OCI-LY7 (cell line): ENCODE data around the gene HSD17B11. TPM values are rescaled to one million over a fixed set of nuclear protein-coding genes. Genes with fewer than 3 reads are reported as not detected.

ENCODE experiments used
- BruUV-seq: library from RNA; stranded (reverse); fragments of 400-500 nt; replicated peaks from 2 replicates; lab custom pipeline; 2021; lab: Mats Ljungman, UMichigan
- CTCF ChIA-PET: fragments of 300-600 bp; sonication (Branson Sonifier 250); formaldehyde crosslinking; loops from one replicate; lab custom pipeline; 2022; ENCODE audit warnings: antibody characterized with exemption; ENCODE audit not compliant: unreplicated experiment; lab: Charles Lee
- POLR2A ChIA-PET: fragments of 300-600 bp; sonication (Branson Sonifier 250); formaldehyde crosslinking; loops from one replicate; lab custom pipeline; 2022; ENCODE audit warnings: antibody characterized with exemption; lab: Charles Lee
- DNase-seq: peaks from one replicate; pipeline ENCODE4 v3.0.0-alpha.2; 2015; ENCODE audit warnings: low spot score
- H2AFZ ChIP-seq: fragments of 200-600 bp; sonication (generic), shearing (Covaris generic); 2 replicates; pipeline ENCODE4 v1.6.1; 2014; ENCODE audit warnings: mild to moderate bottlenecking, antibody characterized with exemption, low read length, moderate library complexity
- H3K27ac ChIP-seq: fragments of 200-600 bp; sonication (generic); 2 replicates; pipeline ENCODE4 v1.5.1; 2014; ENCODE audit warnings: mixed run types, low read depth, mild to moderate bottlenecking, moderate library complexity, low read length, inconsistent platforms; ENCODE audit not compliant: poor library complexity, severe bottlenecking
- H3K36me3 ChIP-seq: fragments of 200-600 bp; sonication (generic); 2 replicates; pipeline ENCODE4 v1.6.1; 2014; ENCODE audit warnings: mild to moderate bottlenecking, antibody characterized with exemption, low read length, moderate library complexity, mixed read lengths; ENCODE audit not compliant: insufficient read depth
- H3K4me1 ChIP-seq: fragments of 200-600 bp; sonication (generic); 2 replicates; pipeline ENCODE4 v1.5.1; 2014; ENCODE audit warnings: mild to moderate bottlenecking, low read length; ENCODE audit not compliant: insufficient read depth, poor library complexity, severe bottlenecking
- H3K4me2 ChIP-seq: fragments of 200-600 bp; sonication (generic); 2 replicates; pipeline ENCODE4 v1.6.1; 2014; ENCODE audit warnings: mild to moderate bottlenecking, low read length
- H3K4me3 ChIP-seq: fragments of 200-600 bp; sonication (generic); 2 replicates; pipeline ENCODE4 v1.5.1; 2014; ENCODE audit warnings: mild to moderate bottlenecking, low read depth, low read length; ENCODE audit not compliant: poor library complexity, severe bottlenecking
- H3K79me2 ChIP-seq: fragments of 200-600 bp; sonication (generic); 2 replicates; pipeline ENCODE4 v1.6.1; 2016; ENCODE audit warnings: low read depth, mild to moderate bottlenecking, low read length, moderate library complexity, mixed read lengths; ENCODE audit not compliant: insufficient read depth
- H3K9me2 ChIP-seq: fragments of 200-600 bp; sonication (generic); 2 replicates; pipeline ENCODE4 v1.6.1; 2016; ENCODE audit warnings: mild to moderate bottlenecking, low read length, mixed read lengths; ENCODE audit not compliant: insufficient read depth
- H3K9me3 ChIP-seq: fragments of 200-600 bp; sonication (generic); 2 replicates; pipeline ENCODE4 v1.6.1; 2014; ENCODE audit warnings: mild to moderate bottlenecking, mixed run types, low read length, mixed read lengths
- H4K20me1 ChIP-seq: fragments of 200-600 bp; sonication (generic); 2 replicates; pipeline ENCODE4 v1.6.1; 2014; ENCODE audit warnings: mild to moderate bottlenecking, antibody characterized with exemption, low read length, moderate library complexity, mixed read lengths; ENCODE audit not compliant: insufficient read depth
- EZH2phosphoT487 ChIP-seq: fragments of 200-600 bp; sonication (generic); IDR thresholded peaks from 2 replicates; pipeline ENCODE4 v1.6.1; 2018; ENCODE audit warnings: low read depth, borderline replicate concordance, mild to moderate bottlenecking, mixed run types, antibody characterized with exemption, low read length, moderate library complexity, mixed read lengths
- intact Hi-C: fragments of 100-400 bp; cut with micrococcal nuclease; formaldehyde crosslinking; loops from one replicate; pipeline ENCODE4 v1.10.0; 2022; ENCODE audit not compliant: unreplicated experiment
- total RNA-seq, 2 experiments: library from RNA; depleted of rRNA in 1 of 2; stranded (reverse); fragments of >200 nt in 1 of 2; shearing (Covaris generic) in 1 of 2; gene quantifications; 2 replicates each; pipeline ENCODE4 v1.2.3, GENCODE V29; 2014 to 2022
- TF ChIP-seq, protein P1 (sequence below): fragments of 200-600 bp; sonication (generic); conservative IDR thresholded peaks from 2 replicates; pipeline ENCODE4 v1.5.1; 2014; ENCODE audit warnings: mild to moderate bottlenecking, antibody characterized with exemption, low read length, moderate library complexity, mixed read lengths

The HSD17B11 gene
- total RNA-seq, 2 experiments from 2014 or later, result 8.7 to 9.0 TPM

DNA sequence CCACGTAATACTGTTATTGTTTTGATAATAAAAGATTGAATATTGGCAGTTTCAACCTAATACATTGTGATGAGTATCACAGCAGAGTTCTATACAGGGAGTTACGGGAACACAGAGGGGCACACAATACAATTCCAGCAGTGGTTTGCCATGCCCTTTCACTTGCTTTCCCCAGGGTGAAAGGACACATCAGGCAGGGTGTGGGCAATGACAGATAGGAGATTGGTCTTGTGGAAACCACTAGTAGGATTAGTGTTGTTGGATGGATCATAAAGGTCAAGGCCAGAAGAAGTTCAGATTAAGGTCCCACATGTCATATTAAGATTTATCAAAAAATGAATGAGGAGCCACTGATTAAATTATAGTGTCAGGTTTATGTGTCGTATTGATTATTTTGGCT lies 8.1 kb downstream of the HSD17B11 start:
- H4K20me1 ChIP-seq, result no peaks in the 10 kb centered on the region
- no TSS peak for BruUV-seq

DNA sequence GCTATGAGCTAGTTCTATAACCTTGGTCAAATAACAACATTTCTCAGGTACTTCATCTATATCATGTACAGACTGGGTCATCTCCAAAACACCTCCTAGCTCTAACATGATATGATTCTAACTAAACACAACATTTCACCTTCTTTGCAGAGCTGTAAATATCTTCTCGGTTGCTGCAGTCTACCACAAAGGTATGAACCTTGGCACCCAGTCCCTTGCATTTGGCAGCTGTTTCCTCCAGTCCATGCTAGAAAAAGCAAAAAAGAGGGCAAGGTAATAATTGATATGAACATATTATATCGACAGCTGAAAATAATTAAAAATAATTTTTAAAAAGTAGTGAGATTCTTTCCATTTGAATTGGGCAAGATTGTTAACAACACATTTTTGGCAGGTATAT lies 8.9 kb downstream of the HSD17B11 start:
- no peaks in the 10 kb centered on the region for H4K20me1 ChIP-seq

More for the DNA sequence above, 8.1 kb downstream of the HSD17B11 start:
- Histone ChIP-seq H3K4me1 (no peaks in the 10 kb centered on the region), H3K9me2 (no peaks in the 10 kb centered on the region), H3K9me3 (peaks cover 5% of the 10 kb centered on the region; the same call in 1 of the 2 replicates), H2AFZ (no peak overlapping the region), H3K36me3 (peaks cover 3% of the 10 kb centered on the region; the same call in 1 of the 2 replicates), H3K4me3 (no peak overlapping the region), H3K27ac (no peak overlapping the region), H3K4me2 (no peak overlapping the region), H3K79me2 (peaks cover 4% of the 10 kb centered on the region; the same call in 1 of the 2 replicates)
- ChIA-PET CTCF (interaction anchor here (0.9 kb wide), 1 partner anchor 8 kb away, joined by 3 read pairs; the partner anchor contains the start of gene HSD17B11), POLR2A (interaction anchor here (1.0 to 1.2 kb wide), 2 partner anchors 8 to 14 kb away, joined by 3 to 4 read pairs; partner anchors contain the start of gene HSD17B11)
- intact Hi-C loops, result no loop called here
- TF ChIP-seq, protein P1, sequence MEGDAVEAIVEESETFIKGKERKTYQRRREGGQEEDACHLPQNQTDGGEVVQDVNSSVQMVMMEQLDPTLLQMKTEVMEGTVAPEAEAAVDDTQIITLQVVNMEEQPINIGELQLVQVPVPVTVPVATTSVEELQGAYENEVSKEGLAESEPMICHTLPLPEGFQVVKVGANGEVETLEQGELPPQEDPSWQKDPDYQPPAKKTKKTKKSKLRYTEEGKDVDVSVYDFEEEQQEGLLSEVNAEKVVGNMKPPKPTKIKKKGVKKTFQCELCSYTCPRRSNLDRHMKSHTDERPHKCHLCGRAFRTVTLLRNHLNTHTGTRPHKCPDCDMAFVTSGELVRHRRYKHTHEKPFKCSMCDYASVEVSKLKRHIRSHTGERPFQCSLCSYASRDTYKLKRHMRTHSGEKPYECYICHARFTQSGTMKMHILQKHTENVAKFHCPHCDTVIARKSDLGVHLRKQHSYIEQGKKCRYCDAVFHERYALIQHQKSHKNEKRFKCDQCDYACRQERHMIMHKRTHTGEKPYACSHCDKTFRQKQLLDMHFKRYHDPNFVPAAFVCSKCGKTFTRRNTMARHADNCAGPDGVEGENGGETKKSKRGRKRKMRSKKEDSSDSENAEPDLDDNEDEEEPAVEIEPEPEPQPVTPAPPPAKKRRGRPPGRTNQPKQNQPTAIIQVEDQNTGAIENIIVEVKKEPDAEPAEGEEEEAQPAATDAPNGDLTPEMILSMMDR, result no peak
- no peak for TF ChIP-seq EZH2phosphoT487
- no peak for DNase-seq

More for the DNA sequence above, 8.9 kb downstream of the HSD17B11 start:
- no peak overlapping the region for H2AFZ ChIP-seq
- H3K9me3 ChIP-seq, result peaks cover 5% of the 10 kb centered on the region; the same call in 1 of the 2 replicates
- ChIA-PET POLR2A (interaction anchor here (0.9 to 1.2 kb wide), 4 partner anchors 8 to 15 kb away, joined by 3 to 5 read pairs (median 4); partner anchors contain the start of gene HSD17B11), CTCF (interaction anchor here (0.9 kb wide), 1 partner anchor 9 kb away, joined by 3 read pairs; the partner anchor contains the start of gene HSD17B11)
- intact Hi-C loops, result no loop called here
- no peak overlapping the region for H3K27ac ChIP-seq
- TF ChIP-seq, protein P1, result no peak
- no peak for TF ChIP-seq EZH2phosphoT487
- no peaks in the 10 kb centered on the region for H3K79me2 ChIP-seq
- H3K4me1 ChIP-seq, result no peaks in the 10 kb centered on the region
- no TSS peak for BruUV-seq
- no peak for DNase-seq
- peaks cover 3% of the 10 kb centered on the region; the same call in 1 of the 2 replicates for H3K36me3 ChIP-seq
- no peaks in the 10 kb centered on the region for H3K9me2 ChIP-seq
- no peak overlapping the region for H3K4me2 ChIP-seq
- H3K4me3 ChIP-seq, result no peak overlapping the region
